Activated CD4-positive, alpha-beta T cell treated with anti-CD3 and anti-CD28 coated beads for 4 hours (primary cell): ENCODE data around the gene C1orf210.

Experiments used
- DNase-seq, 2 donors: peaks; one replicate each; pipeline ENCODE4 v3.0.0-alpha.2; 2020

Gene C1orf210

GRCh38 chr1:43241413-43241836, 44.0 kb downstream of the C1orf210 start:
- no peak for DNase-seq

DNA sequence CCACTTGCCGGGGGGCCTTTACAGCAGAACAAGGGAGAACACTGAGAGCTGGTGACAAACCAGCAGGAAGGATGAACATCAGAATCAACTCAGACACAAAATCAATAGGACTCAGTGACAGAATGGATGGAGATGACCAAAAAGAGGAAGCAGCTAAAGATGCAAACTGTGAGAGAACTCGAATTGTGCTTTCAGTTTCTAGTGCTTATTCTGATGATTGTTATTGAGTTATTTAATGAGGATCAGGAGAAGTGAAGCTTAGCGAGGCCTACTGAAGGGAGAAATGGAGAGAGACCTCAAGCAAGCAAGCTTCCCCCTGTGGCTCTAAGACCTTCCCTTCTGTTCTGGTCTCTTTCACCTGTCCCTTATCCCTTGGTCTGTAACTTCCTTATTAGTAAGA, 45.9 kb downstream of the C1orf210 start:
- no peak for DNase-seq

- DNase-seq = no peak
Observed at GRCh38 chr1:43238991-43239469, 46.4 kb downstream of the C1orf210 start.

DNA sequence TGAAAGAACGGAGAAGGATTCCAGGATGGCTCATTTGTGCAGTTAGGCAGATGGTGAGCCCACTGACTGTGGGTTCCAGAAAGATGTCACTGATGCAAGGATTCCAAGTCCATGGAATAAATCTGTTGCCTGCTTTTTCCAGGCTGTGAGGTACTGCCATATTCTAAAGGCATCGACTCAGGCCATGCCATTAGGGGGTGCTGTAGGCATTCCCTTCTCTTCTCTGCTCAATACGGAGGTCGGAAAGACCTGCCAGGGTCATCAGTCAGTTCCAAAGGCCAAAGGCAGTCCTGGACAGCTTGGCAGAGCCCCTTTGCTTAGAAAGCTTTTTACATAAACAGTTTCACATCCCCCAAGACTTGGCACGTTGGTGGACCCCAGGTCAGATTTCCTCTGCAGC, 47.3 kb downstream of the C1orf210 start:
- no peak for DNase-seq

DNA sequence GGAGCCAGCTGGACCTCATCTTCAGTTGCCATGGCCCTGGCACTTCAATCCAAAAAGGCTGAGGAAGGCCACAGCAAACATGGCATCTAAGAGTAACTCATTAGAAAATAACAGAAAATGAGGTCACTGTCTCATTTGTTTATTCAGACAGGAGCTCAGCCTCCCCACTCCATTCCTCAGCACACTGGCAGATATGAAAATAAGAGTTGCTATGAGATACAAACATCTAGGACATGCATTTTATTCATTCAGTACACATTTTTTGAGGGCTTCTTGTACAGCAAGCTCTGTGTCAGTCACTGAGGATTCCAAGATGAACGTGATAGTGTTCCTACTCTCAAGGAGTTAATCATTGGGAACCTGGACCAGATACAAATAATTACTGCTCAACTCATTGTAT, 48.3 kb downstream of the C1orf210 start:
- DNase-seq = no peak

GRCh38 chr1:43235451-43236121, 49.8 kb downstream of the C1orf210 start:
- DNase-seq = no peak

- DNase-seq = no peak
Observed at GRCh38 chr1:43235040-43235439, 50.3 kb downstream of the C1orf210 start.

DNA sequence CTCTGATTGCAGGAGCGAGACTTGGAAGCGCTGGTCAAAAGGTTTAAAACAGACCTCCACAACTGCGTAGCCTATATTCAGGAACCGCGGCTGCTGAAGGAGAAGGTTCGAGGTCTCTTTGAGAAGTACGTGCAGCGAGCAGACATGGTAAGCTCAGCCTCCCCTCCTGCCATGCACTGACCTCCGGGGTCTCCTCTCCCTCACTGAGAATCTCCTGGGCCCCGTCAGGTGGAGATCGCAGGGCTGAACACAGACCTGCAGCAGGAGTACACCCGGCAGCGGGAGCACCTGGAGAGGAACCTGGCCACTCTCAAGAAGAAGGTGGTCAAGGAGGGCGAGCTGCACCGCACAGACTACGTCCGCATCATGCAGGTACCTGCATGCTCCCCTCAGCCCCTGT, 51.1 kb downstream of the C1orf210 start:
- DNase-seq = no peak

- DNase-seq = no peak
Observed at GRCh38 chr1:43233631-43234030, 51.8 kb downstream of the C1orf210 start.

DNA sequence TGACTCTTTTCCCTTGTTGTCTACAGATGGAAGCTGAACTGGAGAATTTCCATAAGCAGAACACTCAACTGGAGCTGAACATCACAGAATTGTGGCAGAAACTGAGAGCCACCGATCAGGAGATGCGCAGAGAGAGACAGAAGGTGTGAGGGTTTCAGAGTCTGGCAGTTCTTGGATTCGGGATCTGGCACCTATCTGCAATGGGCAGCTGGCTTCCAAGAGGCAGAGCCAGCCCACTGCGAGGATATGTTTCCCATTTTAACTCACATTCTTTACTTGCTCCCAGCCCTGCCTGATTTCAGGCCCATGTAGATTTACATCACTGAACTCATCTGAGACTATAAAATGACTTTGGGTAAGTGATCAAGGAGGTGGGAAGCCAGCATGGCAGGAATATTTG, 52.9 kb downstream of the C1orf210 start:
- no peak for DNase-seq

GRCh38 chr1:43232074-43232473, 53.3 kb downstream of the C1orf210 start:
- no peak for DNase-seq
